DLD1 (cell line): ENCODE measurements around the gene SYNGAP1.
"Not testable (repeated sequence)": the region's sequence is repeated elsewhere in the genome, so short reads cannot be mapped to it uniquely, and the experiment has no call there.

Experiments
- in situ Hi-C: cut with HindIII; loops from 2 replicates; pipeline ENCODE4 v1.10.0; 2017; ENCODE audit warnings: low sequenced_read_pairs

Gene SYNGAP1

GRCh38 chr6:33459226-33459625 is 39.4 kb downstream of the SYNGAP1 start:
- in situ Hi-C loops: no loop called here

GRCh38 chr6:33466075-33466735 is 46.3 kb downstream of the SYNGAP1 start:
- in situ Hi-C loops: no loop called here

DNA sequence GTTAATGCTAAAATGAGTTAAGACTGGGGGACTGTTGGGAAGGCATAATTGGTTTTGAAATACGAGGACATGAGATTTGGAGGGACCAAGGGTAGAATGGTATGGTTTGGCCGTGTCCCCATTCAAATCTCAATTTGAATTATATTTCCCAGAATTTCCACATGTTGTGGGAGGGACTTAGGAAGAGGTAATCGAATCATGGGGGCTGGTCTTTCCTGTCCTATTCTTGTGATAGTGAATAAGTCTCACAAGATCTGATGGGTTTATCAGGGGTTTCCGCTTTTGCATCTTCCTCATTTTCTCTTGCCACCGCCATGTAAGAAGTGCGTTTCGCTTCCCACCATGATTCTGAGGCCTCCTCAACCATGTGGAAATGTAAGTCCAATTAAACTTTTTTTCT is 47.2 kb downstream of the SYNGAP1 start:
- in situ Hi-C loops: no loop called here

DNA sequence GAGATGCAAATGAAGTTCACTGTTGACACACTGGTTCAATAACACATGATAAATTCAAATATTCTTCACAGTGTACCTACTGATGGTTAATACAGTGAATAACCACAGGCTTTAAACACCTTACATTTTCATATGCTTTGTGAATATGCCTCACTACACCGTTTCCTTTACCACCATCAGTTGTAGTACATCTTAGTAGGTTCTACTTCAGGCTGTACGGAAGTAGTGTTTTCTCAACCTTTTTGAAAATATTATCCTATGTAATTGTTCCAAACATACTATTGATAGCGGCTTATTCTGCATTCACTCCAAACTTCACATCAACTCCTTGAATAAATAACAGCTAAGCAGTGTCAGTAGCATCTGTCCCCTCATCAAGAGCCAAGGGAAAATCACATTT is 49.8 kb downstream of the SYNGAP1 start:
- in situ Hi-C loops: no loop called here

DNA sequence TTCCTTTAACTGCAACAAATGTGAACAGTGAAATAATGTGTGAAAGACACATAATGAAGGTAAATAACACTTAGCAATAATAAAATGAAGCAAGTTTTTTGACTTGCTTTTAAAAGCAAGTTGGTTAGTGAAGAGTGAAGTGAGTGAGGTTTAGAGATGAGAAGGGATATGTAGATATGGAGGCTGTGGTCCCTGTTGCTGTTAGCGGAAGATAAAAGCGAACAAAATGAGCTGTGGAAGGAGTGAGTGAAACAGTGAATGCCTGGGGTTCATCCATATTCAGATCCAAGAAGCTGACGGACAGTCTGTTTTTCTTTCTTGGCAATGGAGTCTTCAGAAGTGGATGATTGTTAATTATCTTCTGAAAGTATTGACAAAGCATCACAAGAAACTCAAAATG is 58.0 kb downstream of the SYNGAP1 start:
- in situ Hi-C loops: no loop called here

DNA sequence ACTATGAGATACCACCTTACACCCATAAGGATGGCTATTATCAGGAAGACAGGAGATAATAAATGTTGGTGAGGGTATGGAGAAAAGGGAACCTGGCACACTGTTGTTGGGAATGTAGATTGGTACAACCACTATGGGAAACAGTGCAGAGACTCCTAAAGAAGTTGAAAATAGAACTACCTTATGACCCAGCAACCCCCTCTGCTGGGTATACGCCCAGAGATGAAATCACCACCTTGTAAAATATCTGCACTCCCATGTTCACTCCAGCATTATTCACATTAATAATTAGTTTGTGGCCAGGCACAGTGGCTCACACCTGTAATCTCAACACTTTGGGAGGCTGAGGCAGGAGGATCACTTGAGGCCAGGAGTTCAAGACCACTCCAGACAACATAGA is 61.3 kb downstream of the SYNGAP1 start:
- in situ Hi-C loops: no loop called here

GRCh38 chr6:33482620-33483019 is 62.8 kb downstream of the SYNGAP1 start:
- in situ Hi-C loops: not testable (repeated sequence)

DNA sequence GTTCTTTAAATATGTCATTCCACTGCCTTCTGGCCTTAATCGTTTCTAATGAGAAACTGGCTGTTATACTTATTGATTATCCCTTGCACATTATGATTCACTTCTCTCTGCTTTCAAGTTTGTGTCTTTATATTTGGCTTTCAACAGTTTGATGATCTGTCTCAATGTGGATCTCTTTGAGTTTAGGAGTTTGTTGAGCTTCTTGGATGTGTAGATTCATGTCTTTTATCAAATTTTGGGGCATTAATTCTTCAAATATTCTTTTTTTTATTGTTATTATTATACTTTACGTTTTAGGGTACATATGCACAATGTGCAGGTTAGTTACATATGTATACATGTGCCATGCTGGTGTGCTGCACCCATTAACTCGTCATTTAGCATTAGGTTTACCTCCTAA is 63.8 kb downstream of the SYNGAP1 start:
- in situ Hi-C loops: no loop called here

GRCh38 chr6:33484673-33485262 is 64.9 kb downstream of the SYNGAP1 start:
- in situ Hi-C loops: not testable (repeated sequence)

- in situ Hi-C loops: not testable (repeated sequence)
These were observed 65.8 kb downstream of the SYNGAP1 start for GRCh38 chr6:33485680-33486079.

DNA sequence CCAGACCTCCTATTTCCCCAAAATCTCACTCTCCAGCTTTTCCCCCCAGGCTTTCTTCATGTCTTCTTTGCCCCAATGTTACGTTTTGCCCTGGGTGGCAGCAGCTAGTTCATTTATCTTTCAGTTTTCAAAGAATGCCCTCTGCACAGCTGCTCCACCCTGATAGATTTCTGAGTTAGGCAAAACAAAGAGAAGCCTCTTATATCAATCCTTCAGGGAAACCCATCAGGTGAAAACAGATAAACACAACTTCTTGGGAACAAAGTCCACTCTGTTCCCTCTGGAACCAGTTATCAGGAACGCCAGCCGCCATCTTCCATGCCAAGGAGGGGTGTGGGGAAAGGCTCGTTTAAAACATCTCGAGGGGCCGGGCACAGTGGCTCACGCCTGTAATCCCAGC is 68.5 kb downstream of the SYNGAP1 start:
- in situ Hi-C loops: no loop called here

DNA sequence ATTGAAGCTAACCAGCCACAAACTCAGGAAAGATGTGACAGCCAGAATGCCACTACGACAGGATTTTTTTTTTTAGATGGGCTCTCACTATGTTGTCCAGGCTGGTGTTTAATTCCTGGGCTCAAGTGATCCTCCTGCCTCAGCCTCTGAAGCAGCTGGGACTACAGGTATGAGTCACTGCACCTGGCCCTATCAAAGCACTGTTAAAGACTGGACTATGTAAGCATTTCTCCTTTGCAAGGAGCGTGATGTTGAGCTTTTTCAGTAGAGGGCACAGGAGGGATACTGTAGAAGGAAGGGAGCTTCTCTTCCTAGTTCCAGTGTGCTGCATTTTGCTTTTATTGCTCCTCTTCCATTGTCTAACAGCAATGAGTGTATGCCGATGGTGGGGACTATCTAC is 70.3 kb downstream of the SYNGAP1 start:
- in situ Hi-C loops: no loop called here

- in situ Hi-C loops: no loop called here
These were observed 70.8 kb downstream of the SYNGAP1 start for GRCh38 chr6:33490621-33491020.

DNA sequence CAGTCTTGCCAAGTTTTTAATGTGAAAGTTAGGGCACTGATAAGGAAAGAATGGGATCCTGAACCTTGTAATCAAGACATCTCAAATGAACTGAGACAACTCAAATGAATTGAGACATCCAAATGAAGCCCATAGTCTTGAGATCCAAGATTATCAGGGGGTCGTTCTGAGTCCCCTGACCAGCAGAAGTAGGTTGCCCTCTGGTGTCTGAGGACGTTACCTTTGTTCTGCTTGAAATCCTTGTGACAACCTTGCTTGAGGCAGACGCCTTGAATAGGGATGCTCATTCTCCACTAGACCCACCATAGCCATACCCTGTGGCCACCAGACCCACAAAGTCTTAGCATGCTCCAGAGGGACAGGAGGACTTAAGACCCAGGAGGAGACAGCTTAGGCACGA is 72.2 kb downstream of the SYNGAP1 start:
- in situ Hi-C loops: no loop called here

- in situ Hi-C loops: no loop called here
These were observed 77.3 kb downstream of the SYNGAP1 start for GRCh38 chr6:33497157-33497556.

DNA sequence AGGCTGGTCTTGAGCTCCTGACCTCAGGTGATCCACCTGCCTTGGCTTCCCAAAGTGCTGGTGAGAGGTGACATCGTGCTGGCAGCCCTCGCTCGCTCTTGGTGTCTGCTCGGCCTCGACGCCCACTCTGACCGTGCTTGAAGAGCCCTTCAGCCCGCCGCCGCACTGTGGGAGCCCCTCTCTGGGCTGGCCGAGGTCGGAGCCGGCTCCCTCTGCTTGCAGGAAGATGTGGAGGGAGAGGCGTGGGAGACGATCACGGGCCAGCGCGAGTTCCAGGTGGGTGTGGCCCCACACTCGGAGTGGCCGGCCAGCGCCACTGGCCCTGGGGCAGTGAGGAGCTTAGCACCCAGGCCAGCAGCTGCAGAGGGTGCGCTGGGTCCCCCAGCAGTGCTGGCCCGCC is 82.6 kb downstream of the SYNGAP1 start:
- in situ Hi-C loops: no loop called here

- in situ Hi-C loops: no loop called here
These were observed 84.6 kb downstream of the SYNGAP1 start for GRCh38 chr6:33504486-33504885.
